HG03108 (cell line): ENCODE measurements around the gene CORO2A.

Experiments
- ATAC-seq: cut with Tn5 transposase; IDR thresholded peaks from one replicate; pipeline ENCODE4 v1.9.1; 2021; ENCODE audit warnings: moderate library complexity; ENCODE audit not compliant: unreplicated experiment

Gene CORO2A

DNA sequence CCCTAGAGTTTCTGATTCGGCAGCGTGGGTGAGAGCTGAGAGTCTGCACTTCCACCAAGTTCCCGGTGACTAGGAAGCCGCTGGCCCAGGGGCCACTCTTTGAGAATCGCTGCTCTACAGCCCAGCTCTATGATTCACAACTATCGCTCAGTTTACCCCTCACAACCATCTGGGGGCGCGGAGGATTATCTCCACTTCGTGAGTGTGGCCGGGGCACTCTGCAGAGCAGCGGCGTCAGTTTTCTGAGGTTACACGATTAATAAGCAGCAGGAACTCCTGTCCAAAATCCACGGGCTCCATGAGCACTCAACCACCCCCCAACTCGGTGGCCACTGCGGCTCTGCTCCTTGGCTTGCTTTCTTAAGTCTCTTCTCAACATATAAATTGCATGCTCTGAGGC, 19.3 kb downstream of the CORO2A start:
- ATAC-seq = no peak

DNA sequence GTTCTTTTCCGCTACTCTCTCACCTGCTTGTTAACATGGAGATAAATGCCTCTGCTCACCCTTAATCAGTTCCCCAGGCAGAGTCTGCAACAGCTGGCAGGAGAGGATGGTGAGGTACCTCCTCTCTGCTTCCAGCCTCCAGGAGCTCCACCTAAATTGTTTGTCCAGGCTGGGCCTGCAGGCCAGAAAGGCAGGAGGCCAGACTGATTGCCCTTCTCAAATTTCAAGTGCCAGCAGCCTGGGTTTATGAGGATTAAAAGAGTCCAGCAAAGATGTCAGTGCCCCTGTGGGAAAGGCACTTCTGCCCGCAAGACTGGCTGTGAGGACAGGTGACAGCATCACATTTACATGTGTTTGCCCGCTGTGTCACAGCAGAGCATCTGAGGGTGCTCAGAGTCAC, 19.8 kb downstream of the CORO2A start:
- no peak for ATAC-seq

DNA sequence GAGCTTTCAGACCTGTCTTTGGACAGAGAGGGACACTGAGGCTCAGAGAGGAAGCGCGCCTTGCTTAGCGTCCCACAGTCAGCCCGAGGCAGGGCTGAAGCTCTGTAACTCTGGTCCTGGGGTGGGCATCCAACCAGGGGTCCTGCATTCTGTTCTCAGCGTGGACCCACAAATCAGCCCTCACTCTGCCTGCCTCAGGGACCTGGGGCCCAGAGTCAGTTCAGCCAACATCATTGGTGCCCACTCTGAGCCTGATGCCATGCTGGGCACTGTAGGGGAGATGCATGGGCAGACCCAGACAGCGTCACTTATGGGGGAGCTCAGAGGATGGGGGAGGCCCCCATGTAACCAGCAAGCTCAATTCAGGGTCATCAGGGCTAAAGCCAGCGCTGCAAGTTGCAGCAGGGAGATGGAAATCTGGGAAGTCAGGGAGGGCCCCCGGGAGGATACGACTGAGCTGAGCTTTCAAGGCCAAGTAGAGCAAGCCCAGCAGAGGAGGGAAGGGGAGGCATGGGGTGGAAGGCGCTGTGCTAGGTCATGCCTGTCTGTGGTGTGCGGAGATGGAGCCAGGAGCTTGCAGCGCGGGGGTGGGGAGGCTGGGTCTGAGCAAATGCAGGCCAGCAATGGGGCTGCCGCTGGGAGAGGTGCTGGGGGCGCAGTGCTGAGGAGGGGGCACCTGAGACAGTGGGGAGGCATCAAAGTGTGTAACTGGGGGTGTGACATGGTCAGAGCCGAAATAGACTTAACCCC, 21.1 kb downstream of the CORO2A start:
- ATAC-seq = no peak

DNA sequence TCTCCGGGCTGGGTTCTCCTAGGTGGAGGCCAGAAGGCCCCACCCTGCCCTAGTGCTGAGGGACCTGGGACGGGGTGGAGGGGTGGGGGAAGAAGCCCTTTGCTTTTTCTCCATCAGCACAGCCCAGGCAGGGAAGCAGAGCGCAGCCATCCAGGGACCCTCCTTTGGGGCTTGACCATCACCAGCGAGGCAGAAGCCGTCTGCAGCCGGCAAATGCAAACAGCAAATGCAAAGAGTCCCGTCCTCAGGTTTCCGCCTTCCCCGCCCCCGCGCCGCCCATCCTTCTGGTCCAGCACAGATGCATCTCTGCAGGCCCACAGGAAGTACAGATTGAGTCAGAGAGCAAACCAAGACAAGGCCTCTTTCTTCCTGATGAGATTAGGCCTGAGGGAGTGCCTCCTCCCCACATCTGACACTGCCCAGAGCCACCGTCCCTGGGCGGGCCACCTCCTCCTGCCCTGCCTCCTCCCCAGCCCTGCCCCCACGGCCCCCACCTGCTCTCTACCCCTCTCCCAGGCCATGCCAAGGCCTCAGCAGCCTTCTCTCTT, 23.4 kb downstream of the CORO2A start:
- ATAC-seq = peak; percentile 99

DNA sequence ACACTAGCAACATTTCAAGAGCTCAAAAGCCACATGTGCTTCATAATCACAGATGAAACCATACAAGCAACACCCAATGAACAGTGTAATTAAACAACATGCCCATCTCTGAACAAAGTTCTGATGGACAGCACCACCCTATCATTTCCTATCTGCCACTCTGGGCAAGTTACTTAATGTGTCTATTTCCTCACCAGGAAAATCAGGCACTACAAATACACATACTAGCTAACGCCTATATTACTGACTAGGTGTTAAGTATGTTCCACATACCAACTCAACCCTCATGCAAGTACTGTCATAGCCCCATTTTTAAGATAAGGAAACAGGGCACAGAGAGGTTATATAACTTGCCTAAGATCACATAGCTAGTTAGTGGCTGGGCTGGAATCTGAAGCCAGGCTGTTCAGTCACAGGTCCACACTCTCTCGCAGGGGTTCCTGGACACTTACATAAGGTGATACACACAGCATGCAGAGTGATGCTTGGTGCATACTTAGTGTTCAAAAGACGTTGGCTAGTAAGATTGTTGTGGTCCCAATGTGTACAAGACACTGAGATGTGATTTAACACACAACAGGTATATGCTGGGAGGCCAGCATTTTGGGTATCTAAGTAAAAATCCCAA, 24.2 kb downstream of the CORO2A start:
- ATAC-seq = no peak

DNA sequence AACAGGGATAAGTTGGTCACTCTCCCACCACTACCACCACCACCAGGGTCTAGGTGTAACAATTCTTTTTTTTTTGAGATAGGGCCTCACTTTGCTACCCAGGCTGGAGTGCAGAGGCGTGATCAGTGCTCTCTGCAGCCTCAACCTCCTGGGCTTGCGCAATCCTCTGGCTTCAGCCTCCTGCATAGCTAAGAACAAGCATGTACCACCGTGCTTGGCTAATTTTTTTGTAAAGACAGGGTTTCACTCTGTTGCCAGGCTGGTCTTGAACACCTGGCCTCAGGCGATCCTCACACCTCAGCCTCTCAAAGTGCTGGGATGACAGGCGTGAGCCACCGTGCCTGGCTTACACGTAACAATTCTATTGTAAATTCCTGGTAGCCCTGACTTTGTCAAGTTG, 27.5 kb downstream of the CORO2A start:
- no peak for ATAC-seq

DNA sequence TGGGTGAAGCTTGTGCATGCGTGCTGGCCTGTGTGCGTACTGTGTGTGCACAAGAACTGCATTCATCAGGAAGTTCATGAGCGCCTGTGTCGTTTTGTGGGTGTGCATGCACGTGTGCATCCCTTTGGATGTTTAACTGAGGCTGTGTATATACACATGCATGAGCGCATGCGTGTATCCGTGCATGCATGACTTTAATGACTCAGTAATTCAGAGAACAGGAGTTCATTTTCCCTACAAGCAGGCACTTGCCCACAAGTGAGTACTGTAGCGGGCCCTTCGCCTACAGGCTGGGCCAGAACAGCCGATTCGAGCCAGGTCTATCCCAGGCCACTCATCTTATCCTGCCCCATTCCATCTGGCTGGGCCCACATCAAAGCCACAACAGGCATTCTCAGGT, 29.8 kb downstream of the CORO2A start:
- no peak for ATAC-seq

DNA sequence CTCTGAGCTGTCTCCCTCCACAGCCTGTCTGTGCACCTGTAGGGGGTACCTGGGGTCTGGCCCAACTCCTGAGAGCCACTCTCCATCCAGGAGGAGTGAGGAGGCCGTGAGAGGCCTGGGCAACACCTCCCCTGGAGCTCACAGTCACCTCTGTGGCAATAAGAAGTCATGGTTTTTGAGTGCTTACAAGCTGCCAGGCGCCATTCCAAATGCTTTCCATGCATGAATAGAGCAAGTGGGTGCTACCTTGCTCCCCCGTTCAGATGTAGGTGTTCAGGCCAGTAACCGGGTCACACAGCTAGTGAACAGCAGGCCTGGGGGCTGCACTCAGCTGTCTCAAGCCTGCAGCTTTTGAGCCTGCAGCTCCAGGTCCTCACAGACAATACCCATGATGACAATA, 30.6 kb downstream of the CORO2A start:
- no peak for ATAC-seq

DNA sequence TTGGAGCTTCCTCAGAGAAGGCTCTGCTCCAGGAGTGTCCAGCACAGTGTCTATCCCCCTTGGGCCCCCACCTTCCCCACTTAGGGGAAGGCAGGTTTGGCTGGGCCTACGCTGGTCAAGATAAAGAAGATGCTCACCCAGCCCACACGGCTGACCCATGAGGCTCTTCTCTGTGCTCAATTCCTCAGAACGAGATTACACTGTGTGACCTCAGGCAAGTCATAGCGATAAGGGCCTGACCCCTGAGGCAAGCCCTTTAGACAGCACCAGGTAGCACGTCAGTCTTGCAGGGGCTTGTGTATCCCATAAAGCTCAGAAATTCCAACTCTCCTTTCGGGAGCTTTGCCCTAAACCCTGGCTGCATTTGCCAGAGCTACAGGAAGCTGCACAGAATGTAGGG, 32.6 kb downstream of the CORO2A start:
- no peak for ATAC-seq

DNA sequence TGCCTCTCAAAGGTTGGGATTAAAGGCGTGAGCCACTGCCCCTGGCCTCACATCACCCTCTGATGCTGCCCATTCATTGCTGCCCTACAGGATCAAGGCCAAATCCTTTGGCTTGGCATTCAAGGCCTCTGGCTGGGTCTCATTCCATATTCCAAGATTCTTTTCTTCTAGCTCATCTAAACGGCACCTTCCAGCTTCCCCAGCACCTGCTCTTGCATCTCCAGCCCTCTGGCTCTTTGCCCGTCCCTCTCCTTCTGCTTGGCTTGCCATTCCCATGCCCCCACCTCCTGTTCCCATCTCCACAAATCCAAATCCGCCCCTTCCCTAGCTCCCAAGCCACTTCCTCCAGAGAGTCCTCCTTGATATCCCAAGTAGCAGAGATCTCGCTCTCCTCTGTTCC, 33.1 kb downstream of the CORO2A start:
- no peak for ATAC-seq

DNA sequence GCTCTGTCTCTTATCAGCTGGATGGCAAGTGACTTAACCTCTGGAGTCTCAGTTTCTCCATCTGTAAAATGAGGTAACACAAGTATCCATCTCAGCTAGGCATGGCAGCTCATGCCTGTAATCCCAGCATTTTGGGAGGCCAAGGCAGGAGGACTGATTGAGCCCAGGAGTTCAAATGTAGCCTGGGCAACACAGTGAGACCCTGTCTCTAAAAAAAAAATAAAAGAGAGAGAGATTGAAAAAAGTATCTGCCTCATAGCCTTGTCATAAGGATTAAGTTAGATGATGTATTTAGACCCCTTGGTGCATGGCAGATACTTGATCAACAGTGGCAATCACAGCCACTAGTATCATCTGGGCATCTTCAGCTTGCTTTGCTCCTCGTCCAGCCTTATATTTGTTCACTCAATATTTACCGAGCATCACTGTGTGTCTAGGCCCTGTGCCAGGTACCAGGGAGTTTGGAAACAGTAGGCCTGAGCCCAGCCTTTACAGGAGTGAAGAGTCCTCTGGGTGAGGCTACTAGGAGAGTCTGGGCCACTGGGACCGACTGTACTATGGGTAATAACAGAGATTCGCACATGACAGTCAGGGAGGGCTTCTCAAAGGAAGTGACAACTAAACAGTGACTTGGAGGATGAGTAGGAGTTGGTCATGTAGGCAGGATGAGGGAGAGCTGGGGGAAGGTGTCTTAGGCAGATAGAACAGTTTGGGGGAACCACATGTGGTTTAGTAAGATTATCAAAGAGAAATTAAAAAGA, 34.2 kb downstream of the CORO2A start:
- no peak for ATAC-seq

DNA sequence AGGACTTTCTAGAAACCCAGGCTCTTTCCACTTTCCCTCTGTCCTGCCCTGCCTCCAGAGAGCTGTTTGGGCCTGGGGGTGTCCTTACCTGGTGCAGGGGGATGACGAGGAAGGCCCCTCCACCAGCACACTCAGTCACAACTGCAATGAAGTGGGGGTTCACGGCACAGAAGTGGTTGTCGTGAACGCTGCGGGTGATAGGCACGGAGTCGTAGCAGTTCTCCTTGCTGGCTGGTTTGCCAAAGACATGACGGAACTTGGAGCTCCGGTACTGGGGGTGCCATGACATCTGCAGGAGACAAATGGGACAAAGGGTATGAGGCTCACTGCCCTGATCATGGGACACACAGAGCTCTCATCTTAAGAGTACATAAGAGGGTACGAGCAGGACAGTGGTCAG, 35.1 kb downstream of the CORO2A start:
- no peak for ATAC-seq

DNA sequence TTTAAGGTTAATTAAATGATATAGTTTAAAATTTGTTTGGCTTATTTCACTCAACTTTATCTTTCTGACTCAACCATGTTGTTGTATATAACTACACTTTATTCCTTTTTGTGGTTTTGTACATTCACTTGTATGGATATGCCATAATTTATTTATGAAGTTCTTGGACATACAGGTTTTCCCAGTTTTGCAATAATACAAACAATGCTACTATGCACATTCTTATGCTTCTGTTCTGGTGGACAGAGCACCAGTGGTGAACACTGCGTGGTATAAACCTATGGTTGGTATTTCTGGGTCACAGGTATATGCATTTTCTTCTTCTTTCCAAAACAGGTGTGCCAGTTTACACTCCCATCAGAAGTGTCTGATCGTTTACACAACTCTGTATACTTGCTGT, 37.8 kb downstream of the CORO2A start:
- no peak for ATAC-seq

DNA sequence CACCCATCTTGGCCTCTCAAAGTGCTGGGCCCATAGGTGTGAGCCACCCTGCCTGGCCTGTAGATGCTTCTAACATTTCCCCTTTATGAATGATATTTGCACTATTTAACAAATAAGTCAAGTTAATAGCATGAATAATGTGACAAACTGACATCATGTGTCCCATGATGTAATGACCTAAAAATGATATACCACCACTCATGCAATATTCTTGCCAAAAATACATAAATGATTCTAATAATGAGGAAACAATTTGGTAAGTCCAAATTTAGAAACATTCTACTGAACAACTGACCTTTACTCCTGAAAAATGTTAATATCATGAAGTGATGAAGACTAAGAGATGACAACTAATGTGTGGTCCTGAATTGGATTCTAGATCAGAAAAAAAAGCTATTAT, 39.9 kb downstream of the CORO2A start:
- no peak for ATAC-seq

DNA sequence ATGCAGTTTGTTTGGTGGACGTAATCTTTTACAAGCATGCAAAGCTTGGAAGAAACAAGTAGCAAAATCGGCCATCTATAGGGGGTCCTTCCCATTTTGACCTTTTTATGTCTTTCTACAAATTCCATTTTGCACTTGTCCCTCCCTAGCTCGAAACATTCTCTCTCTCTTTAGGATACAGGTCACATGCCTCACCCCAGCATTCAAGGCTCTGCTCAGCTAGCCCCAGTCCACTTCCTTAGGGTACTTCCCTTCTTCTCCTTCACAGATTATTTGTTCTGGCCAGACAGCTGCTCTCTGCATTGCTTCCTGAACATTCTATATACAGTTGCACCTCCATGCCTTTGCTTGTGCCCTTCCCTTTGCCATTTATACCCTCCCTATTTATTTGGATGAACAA, 41.7 kb downstream of the CORO2A start:
- no peak for ATAC-seq

DNA sequence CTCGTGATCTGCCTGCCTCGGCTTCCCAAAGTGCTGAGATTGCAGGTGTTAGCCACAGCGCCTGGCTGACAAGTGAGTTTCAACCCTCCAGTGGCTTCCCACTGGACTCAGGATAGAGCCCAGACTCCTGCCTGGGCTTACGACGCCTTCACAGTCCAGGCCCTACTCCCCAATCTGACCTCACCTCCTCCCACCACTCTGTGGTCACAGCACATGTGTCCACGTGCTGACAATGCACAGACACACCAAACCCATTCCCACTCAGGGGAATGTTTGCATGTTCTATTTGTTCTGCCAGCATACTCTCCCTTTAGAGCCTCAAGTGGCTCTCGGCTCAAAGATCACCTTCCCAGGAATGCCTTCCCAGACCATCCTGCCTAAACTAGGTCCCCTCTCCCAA, 42.3 kb downstream of the CORO2A start:
- ATAC-seq = no peak

DNA sequence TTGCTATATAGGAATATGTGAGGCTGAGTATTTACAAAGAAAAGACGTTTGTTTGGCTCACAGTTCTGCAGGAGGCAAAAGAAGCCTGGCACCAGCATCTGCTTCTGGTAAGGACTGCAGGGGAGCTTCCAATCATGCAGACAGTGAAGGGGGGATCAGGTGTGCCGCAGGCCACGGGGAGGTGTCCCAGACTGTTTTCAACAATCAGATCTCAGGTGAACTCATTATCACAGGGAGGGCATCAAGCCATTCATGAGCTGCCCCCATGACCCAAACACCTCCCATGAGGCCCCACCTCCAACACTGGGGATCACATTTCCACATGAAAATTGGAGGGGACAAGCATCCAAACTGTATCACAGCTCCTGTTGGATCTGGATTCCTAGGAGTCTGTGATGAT, 43.0 kb downstream of the CORO2A start:
- no peak for ATAC-seq

DNA sequence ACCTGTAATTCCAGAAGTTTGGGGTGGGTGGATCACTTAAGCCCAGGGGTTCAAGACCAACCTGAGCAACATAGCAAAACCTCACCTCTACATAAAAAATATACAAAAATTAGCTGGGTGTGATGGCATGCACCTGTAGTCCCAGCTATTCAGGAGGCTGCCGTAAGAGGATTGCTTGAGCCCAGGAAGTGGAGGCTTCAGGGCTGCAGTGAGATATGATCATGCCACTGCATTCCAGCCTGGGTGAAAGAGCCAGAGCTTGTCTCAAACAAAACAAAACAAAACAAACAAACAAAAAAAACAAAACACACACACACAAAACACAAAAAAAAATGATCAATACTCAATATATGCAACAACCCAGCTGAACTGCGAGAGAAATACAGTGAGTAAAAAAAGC, 44.0 kb downstream of the CORO2A start:
- no peak for ATAC-seq

DNA sequence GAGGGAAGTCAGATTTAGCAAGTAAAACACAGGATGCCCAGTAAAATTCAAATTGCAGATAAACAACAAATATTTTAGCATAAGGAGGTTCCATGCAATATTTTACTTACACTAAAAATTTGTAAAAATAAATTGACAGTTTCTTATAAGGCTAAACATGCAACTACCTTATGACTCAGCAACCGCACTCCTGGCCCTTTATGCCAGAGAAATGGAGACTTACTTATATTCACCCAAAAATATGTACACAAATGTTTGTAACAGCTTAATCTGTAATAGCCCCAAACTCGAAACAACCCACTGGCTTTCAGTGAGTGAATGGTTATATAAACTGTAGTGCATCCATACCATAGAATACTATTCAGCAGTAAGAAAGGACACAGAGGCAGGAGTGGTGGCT, 44.9 kb downstream of the CORO2A start:
- no peak for ATAC-seq

DNA sequence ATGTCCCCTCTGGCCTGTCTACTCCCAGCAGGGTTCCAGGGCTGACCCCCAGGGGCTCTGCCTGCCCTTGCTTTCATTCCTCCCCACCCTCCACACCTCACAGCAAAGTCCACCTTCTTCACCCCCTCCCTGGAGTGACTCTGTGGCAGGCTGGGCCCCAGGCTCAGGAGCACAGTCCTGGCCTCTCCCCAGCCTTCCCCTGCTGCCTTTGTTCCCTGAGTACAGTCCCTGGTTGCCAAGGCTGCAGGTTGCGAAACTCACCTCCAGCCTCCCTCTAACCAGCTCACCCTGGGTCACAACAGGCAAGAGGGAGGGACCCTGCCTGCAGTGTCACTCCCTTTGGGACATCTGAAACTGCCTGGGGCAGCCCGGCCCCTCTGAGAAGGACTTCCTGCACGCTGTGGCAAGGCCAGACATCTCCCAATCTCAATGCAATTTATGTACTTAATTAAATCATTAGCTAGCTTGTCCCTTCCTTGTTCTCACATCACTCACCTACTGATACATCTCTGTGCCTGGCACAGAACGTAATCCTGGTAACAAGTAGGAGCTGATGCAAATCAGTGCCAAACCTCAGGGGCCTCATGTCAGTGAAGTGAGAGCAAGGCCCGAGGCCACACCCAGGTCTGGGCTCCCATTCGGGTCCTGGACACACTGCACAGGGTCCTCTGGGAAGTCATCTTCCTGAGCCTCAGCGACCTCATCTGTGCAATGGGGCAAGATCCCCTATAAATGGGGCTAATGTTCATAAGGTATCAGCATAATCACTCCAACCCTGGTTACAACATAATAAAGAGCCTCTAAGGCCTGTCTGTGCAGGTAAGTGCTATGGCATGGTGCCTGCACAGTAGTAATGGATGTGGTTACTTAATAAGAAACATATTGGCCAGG, 46.1 kb downstream of the CORO2A start:
- ATAC-seq = no peak

DNA sequence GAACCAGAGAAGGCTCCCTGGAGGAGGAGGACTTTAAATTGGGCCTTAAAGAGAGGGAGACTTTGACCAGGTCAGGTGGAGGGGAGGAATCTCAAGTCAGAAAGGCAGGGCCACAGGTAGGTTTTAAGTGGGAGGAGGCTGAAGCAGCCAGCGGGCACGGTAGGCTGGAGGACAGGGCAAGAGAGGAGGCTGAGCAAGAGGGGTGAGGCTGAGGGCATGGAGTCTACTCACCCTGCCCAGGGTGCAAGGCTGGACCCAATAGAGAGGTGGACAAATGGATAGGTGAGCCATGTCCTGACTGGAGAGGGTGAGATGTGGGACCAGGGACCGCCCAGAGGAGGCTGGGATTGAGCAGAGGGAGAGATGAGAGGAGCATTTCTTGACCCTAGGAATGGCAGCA, 47.8 kb downstream of the CORO2A start:
- no peak for ATAC-seq
